Mesothelial cell of epicardium (in vitro differentiated cells): ENCODE results near the gene ARHGAP42. TPM values are rescaled to one million over a fixed set of nuclear protein-coding genes. Genes with fewer than 3 reads are reported as not detected.

Source experiments
- DNase-seq, 2 experiments: peaks; one replicate each; pipeline ENCODE4 v3.0.0; 2021; ENCODE audit warnings: low spot score in 2 of 2; ENCODE audit not compliant: unreplicated experiment in 2 of 2
- H3K27ac Mint-ChIP-seq: 2 replicates; pipeline ENCODE4 v1.8.0; 2021; ENCODE audit warnings: mixed read lengths
- H3K27me3 Mint-ChIP-seq: 2 replicates; pipeline ENCODE4 v1.8.0; 2021; ENCODE audit warnings: low read depth, mixed read lengths
- H3K36me3 Mint-ChIP-seq: 2 replicates; pipeline ENCODE4 v1.8.0; 2021; ENCODE audit warnings: mixed read lengths
- H3K4me1 Mint-ChIP-seq: 2 replicates; pipeline ENCODE4 v1.8.0; 2021; ENCODE audit warnings: mixed read lengths
- H3K4me3 Mint-ChIP-seq: 2 replicates; pipeline ENCODE4 v1.8.0; 2021; ENCODE audit warnings: mild to moderate bottlenecking, moderate library complexity, mixed read lengths
- H3K9me3 Mint-ChIP-seq: 2 replicates; pipeline ENCODE4 v1.8.0; 2021; ENCODE audit warnings: mixed read lengths
- CTCF ChIP-seq: fragments of 200-600 bp; sonication (generic); IDR thresholded peaks from one replicate; pipeline ENCODE4 v1.5.0; 2021; ENCODE audit warnings: antibody characterized with exemption; ENCODE audit not compliant: unreplicated experiment
- total RNA-seq: library from RNA; stranded (reverse); gene quantifications from 3 replicates; pipeline ENCODE4 v1.2.1, GENCODE V29; 2021

Gene ARHGAP42
- total RNA-seq, 1 donor from 2014 or later, result 19.4 TPM

DNA sequence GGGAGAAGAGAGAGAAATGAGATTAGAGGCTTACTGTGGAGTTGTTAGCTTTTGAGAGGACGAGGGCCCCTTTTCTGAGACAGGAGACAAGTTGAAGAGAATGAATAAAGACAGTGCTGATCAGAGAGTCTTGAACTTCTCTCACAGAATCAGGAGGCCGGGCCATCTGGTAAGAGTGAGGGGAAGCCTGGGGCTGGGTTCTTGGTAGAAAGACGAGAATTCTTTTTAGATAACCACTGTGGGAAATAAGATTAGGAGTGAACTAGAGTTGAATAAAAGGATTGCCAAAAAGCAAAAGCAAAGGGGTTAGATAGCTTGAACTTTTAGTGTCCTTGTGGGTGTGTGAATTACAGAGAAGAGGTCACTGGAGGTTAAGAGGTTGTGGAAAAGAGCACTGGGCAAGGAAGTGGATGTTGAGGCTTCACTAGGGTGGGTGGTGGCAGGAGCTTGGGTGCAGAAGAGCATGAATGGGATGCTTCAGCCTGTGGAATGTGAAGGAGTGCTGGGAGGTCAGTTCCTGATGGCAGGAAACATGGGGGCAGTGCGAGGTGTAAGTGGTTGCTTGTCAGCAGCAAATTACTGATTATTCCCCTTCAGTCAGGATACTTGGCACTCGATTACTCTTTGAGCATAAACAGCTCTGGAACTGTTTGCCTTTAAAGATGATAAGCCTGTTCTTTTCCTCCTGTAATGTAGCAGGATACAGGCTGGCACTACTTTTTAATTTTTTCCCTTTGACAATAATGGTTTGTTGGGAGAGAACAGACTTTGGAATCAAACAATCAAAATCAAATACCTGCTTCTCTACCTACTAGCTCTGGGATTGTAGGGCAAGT lies 98.3 kb downstream of the ARHGAP42 start:
- Mint-ChIP-seq H3K4me3 (no peak overlapping the region), H3K36me3 (peaks cover 8% of the 10 kb centered on the region), H3K27me3 (no peaks in the 10 kb centered on the region), H3K9me3 (peaks cover 14% of the 10 kb centered on the region), H3K27ac (no peak overlapping the region), H3K4me1 (peaks cover 10% of the 10 kb centered on the region)
- no peak for TF ChIP-seq CTCF
- DNase-seq, result no peak

DNA sequence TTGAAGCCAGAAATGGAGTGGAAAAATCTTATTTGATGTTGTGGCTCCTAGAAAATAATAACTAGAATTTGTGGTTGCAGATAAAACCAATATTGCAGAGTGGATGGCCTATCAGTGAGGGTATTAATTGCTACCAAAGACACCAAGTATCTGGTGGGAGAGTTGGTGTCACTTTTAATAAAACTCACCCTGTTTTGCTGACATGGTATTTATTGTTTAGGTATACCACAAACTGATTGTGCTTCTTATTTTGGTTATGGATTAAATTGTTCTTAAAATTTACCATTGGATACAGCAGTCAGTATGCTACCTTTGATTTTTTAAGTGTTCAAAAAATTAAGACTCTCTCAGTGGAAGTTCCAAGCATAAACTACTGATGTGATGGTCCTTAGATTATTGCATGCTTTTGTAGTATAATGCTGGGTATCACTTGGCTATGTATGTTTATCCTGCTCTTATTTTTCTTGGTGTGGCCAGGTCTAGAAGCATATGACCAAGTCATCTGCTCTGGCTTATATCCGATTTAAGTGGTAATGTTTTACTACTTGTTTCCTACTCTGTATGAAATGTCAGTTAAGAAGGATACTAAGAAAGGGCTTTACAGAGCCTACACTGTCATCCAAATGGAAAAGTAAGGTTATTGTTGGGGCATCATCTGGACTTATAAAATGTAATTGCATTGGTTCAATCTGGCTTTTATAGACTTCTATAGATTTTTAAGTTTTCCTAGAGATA lies 101.6 kb downstream of the ARHGAP42 start:
- no peak for TF ChIP-seq CTCF
- Mint-ChIP-seq H3K36me3 (peaks cover 4% of the 10 kb centered on the region), H3K9me3 (peaks cover 14% of the 10 kb centered on the region), H3K27ac (no peak overlapping the region), H3K4me3 (no peak overlapping the region), H3K4me1 (peaks cover 14% of the 10 kb centered on the region), H3K27me3 (no peaks in the 10 kb centered on the region)
- no peak for DNase-seq

DNA sequence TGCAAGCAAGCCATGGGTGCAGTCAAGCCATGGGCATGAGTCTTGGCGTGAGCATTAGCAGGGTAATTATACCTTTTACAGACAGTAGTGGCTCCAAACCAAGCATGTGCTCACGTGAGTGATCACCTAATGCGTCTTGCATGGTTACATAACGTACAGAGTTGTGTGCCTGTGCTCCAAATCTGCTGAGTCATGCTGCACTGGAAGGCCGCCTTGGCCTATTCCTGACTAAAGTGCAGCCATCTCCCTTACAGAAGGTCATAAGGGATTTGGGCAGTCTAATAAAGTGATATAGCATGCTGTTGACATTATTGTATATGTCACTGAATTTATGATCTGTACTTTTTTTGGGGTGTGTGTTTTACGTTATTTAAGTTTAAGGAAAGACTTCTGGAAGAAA lies 102.4 kb downstream of the ARHGAP42 start:
- H3K36me3 Mint-ChIP-seq, result peaks cover 6% of the 10 kb centered on the region
- H3K4me3 Mint-ChIP-seq, result no peak overlapping the region
- peaks cover 16% of the 10 kb centered on the region for H3K4me1 Mint-ChIP-seq
- H3K27ac Mint-ChIP-seq, result no peak overlapping the region
- H3K9me3 Mint-ChIP-seq, result peaks cover 14% of the 10 kb centered on the region
- H3K27me3 Mint-ChIP-seq, result no peaks in the 10 kb centered on the region
- TF ChIP-seq CTCF, result no peak
- DNase-seq, result no peak

GRCh38 chr11:100790073-100790472 lies 103.0 kb downstream of the ARHGAP42 start:
- no peaks in the 10 kb centered on the region for H3K27me3 Mint-ChIP-seq
- H3K4me3 Mint-ChIP-seq, result no peak overlapping the region
- peaks cover 6% of the 10 kb centered on the region for H3K36me3 Mint-ChIP-seq
- DNase-seq, result no peak
- H3K4me1 Mint-ChIP-seq, result peaks cover 16% of the 10 kb centered on the region
- H3K9me3 Mint-ChIP-seq, result peaks cover 14% of the 10 kb centered on the region
- no peak overlapping the region for H3K27ac Mint-ChIP-seq
- no peak for TF ChIP-seq CTCF

DNA sequence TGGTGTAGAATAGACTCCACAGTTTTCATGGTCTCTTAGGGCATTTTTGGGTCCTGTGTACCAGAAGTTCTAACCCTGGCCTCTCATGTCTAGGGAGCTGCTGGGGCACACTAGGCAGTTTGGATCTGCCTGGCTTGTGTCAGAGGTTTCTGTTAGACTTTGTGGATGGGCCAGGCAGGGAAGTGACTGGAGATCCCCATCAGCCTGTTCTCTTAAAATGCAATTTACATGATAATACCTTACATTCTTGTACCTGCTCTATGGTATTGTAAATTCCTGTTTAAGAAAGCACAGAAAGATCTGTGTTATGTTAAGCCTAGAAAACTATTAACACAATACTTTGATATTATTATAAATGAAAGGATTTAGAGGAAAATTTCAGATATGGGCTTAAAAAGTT lies 104.0 kb downstream of the ARHGAP42 start:
- H3K9me3 Mint-ChIP-seq, result peaks cover 14% of the 10 kb centered on the region
- no peak for TF ChIP-seq CTCF
- no peak overlapping the region for H3K4me3 Mint-ChIP-seq
- H3K36me3 Mint-ChIP-seq, result peaks cover 7% of the 10 kb centered on the region
- DNase-seq, result no peak
- no peak overlapping the region for H3K27ac Mint-ChIP-seq
- no peaks in the 10 kb centered on the region for H3K27me3 Mint-ChIP-seq
- H3K4me1 Mint-ChIP-seq, result peaks cover 16% of the 10 kb centered on the region
